ENCODE measurements around the gene L3MBTL3.

GRCh38 chr6:129976110-129976509 is 42.3 kb upstream of the L3MBTL3 start:
- TF ChIP-seq JUN (IDR thresholded peaks at IDR 0.05) (no peak), CTCF (IDR thresholded peaks at IDR 0.05) (no peak), ZNF302 (CRISPR knock-in tag; IDR thresholded peaks at IDR 0.05) (no peak), RAD21 (conservative IDR thresholded peaks at IDR 0.05 in 1 of 2, IDR thresholded peaks at IDR 0.05 in 1 of 2) (no peak), POLR2A (IDR thresholded peaks at IDR 0.05; ENCODE audit: low read length) (no peak), HOXB5 (CRISPR knock-in tag; IDR thresholded peaks at IDR 0.05) (no peak), EHMT2 (IDR thresholded peaks at IDR 0.05; ENCODE audit: low read depth) (no peak), CHD4 (IDR thresholded peaks at IDR 0.05; ENCODE audit: borderline replicate concordance) (no peak), SMC3 (IDR thresholded peaks at IDR 0.05) (no peak)
- TF ChIP-seq, protein P1, sequence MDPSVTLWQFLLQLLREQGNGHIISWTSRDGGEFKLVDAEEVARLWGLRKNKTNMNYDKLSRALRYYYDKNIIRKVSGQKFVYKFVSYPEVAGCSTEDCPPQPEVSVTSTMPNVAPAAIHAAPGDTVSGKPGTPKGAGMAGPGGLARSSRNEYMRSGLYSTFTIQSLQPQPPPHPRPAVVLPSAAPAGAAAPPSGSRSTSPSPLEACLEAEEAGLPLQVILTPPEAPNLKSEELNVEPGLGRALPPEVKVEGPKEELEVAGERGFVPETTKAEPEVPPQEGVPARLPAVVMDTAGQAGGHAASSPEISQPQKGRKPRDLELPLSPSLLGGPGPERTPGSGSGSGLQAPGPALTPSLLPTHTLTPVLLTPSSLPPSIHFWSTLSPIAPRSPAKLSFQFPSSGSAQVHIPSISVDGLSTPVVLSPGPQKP (IDR thresholded peaks at IDR 0.05; ENCODE audit: low read depth, low read length) = no peak

Measured in A549 (cell line).